ENCODE measurements around the gene CCNB1. TPM values are rescaled to one million over a fixed set of nuclear protein-coding genes. Genes with fewer than 3 reads are reported as not detected.
"Not testable (repeated sequence)": the region's sequence is repeated elsewhere in the genome, so short reads cannot be mapped to it uniquely, and the experiment has no call there.

CCNB1 gene
- polyA plus RNA-seq, 4 donors = 5.1 to 82.4 (median 26.2) TPM

- DNase-seq (no peak), FAIRE-seq (no peak)
- 97 to 98% (median 98%) methylated on average over 5 of the region's 5 CpGs for WGBS, 3 donors
- Histone ChIP-seq H3K36me3 (ENCODE audit: control insufficient read depth in 3 of 3, insufficient read depth in 2 of 3, low read depth in 1 of 3, low read length in 3 of 3) (peaks cover 0 to 3% (median 0%) of the 10 kb centered on the region in 3 donors), H3K4me3 (ENCODE audit: low read depth in 1 of 3, low read length in 3 of 3) (no peak overlapping the region), H3K27ac (ENCODE audit: low read depth in 1 of 3, low read length in 2 of 3) (no peak overlapping the region), H3K27me3 (ENCODE audit: control insufficient read depth in 3 of 3, insufficient read depth in 3 of 3, low read length in 3 of 3) (no peaks in the 10 kb centered on the region), H3K9me3 (ENCODE audit: control insufficient read depth in 2 of 2, insufficient read depth in 1 of 2, low read depth in 1 of 2, low read length in 1 of 2) (peaks cover 0 to 3% of the 10 kb centered on the region in 2 donors), H3K4me1 (ENCODE audit: control insufficient read depth in 3 of 3, insufficient read depth in 2 of 3, low read depth in 1 of 3, low read length in 2 of 3) (no peaks in the 10 kb centered on the region)
Observed at GRCh38 chr5:69137807-69138206, 29.1 kb upstream of the CCNB1 start.

GRCh38 chr5:69138766-69139165 lies 28.2 kb upstream of the CCNB1 start:
- Histone ChIP-seq H3K4me3 (ENCODE audit: low read depth in 1 of 3, low read length in 3 of 3) (no peak overlapping the region), H3K9me3 (ENCODE audit: control insufficient read depth in 2 of 2, insufficient read depth in 1 of 2, low read depth in 1 of 2, low read length in 1 of 2) (peaks cover 0 to 3% of the 10 kb centered on the region in 2 donors), H3K36me3 (ENCODE audit: control insufficient read depth in 3 of 3, insufficient read depth in 2 of 3, low read depth in 1 of 3, low read length in 3 of 3) (peaks cover 0 to 3% (median 0%) of the 10 kb centered on the region in 3 donors), H3K4me1 (ENCODE audit: control insufficient read depth in 3 of 3, insufficient read depth in 2 of 3, low read depth in 1 of 3, low read length in 2 of 3) (no peaks in the 10 kb centered on the region), H3K27ac (ENCODE audit: low read depth in 1 of 3, low read length in 2 of 3) (no peak overlapping the region), H3K27me3 (ENCODE audit: control insufficient read depth in 3 of 3, insufficient read depth in 3 of 3, low read length in 3 of 3) (no peaks in the 10 kb centered on the region)
- DNase-seq (no peak), FAIRE-seq (no peak)
- WGBS, 3 donors = 82 to 91% (median 83%) methylated on average over 1 of the region's 1 CpG

- 92 to 96% (median 95%) methylated on average over 4 of the region's 4 CpGs for WGBS, 3 donors
- H3K36me3 ChIP-seq (ENCODE audit: control insufficient read depth in 3 of 3, insufficient read depth in 2 of 3, low read depth in 1 of 3, low read length in 3 of 3); H3K4me1 ChIP-seq (ENCODE audit: control insufficient read depth in 3 of 3, insufficient read depth in 2 of 3, low read depth in 1 of 3, low read length in 2 of 3); H3K27me3 ChIP-seq (ENCODE audit: control insufficient read depth in 3 of 3, insufficient read depth in 3 of 3, low read length in 3 of 3); H3K4me3 ChIP-seq (ENCODE audit: low read depth in 1 of 3, low read length in 3 of 3); H3K27ac ChIP-seq (ENCODE audit: low read depth in 1 of 3, low read length in 2 of 3); DNase-seq; H3K9me3 ChIP-seq (ENCODE audit: control insufficient read depth in 2 of 2, insufficient read depth in 1 of 2, low read depth in 1 of 2, low read length in 1 of 2); FAIRE-seq: not testable (repeated sequence)
Observed at GRCh38 chr5:69140239-69140638, 26.7 kb upstream of the CCNB1 start.

GRCh38 chr5:69140827-69141226 lies 26.1 kb upstream of the CCNB1 start:
- H3K36me3 ChIP-seq (ENCODE audit: control insufficient read depth in 3 of 3, insufficient read depth in 2 of 3, low read depth in 1 of 3, low read length in 3 of 3) = no peaks in the 10 kb centered on the region
- 79 to 86% (median 85%) methylated on average over 1 of the region's 1 CpG for whole genome bisulfite sequencing, 3 donors
- H3K27ac ChIP-seq (ENCODE audit: low read depth in 1 of 3, low read length in 2 of 3) = no peak overlapping the region
- no peaks in the 10 kb centered on the region for H3K4me1 ChIP-seq (ENCODE audit: control insufficient read depth in 3 of 3, insufficient read depth in 2 of 3, low read depth in 1 of 3, low read length in 2 of 3)
- H3K4me3 ChIP-seq (ENCODE audit: low read depth in 1 of 3, low read length in 3 of 3) = no peak overlapping the region
- no peak for FAIRE-seq
- DNase-seq = no peak
- H3K9me3 ChIP-seq (ENCODE audit: control insufficient read depth in 2 of 2, insufficient read depth in 1 of 2, low read depth in 1 of 2, low read length in 1 of 2) = peaks cover 0 to 3% of the 10 kb centered on the region in 2 donors
- H3K27me3 ChIP-seq (ENCODE audit: control insufficient read depth in 3 of 3, insufficient read depth in 3 of 3, low read length in 3 of 3) = no peaks in the 10 kb centered on the region

- WGBS, 3 donors = 95 to 98% (median 97%) methylated on average over 7 of the region's 7 CpGs
- FAIRE-seq = not testable (repeated sequence)
Observed at GRCh38 chr5:69148576-69148975, 18.4 kb upstream of the CCNB1 start.

GRCh38 chr5:69148981-69149675 lies 17.8 kb upstream of the CCNB1 start:
- Histone ChIP-seq H3K9me3 (ENCODE audit: control insufficient read depth in 2 of 2, insufficient read depth in 1 of 2, low read depth in 1 of 2, low read length in 1 of 2) (no peaks in the 10 kb centered on the region), H3K36me3 (ENCODE audit: control insufficient read depth in 3 of 3, insufficient read depth in 2 of 3, low read depth in 1 of 3, low read length in 3 of 3) (no peaks in the 10 kb centered on the region), H3K4me1 (ENCODE audit: control insufficient read depth in 3 of 3, insufficient read depth in 2 of 3, low read depth in 1 of 3, low read length in 2 of 3) (no peaks in the 10 kb centered on the region), H3K27ac (ENCODE audit: low read depth in 1 of 3, low read length in 2 of 3) (no peak overlapping the region), H3K27me3 (ENCODE audit: control insufficient read depth in 3 of 3, insufficient read depth in 3 of 3, low read length in 3 of 3) (no peaks in the 10 kb centered on the region), H3K4me3 (ENCODE audit: low read depth in 1 of 3, low read length in 3 of 3) (no peak overlapping the region)
- WGBS, 3 donors = 90 to 100% (median 95%) methylated on average over 2 of the region's 2 CpGs
- no peak for FAIRE-seq
- no peak for DNase-seq

More at GRCh38 chr5:69148576-69148975, 18.4 kb upstream of the CCNB1 start:
- not testable (repeated sequence) for DNase-seq; H3K4me3 ChIP-seq (ENCODE audit: low read depth in 1 of 3, low read length in 3 of 3); H3K4me1 ChIP-seq (ENCODE audit: control insufficient read depth in 3 of 3, insufficient read depth in 2 of 3, low read depth in 1 of 3, low read length in 2 of 3); H3K9me3 ChIP-seq (ENCODE audit: control insufficient read depth in 2 of 2, insufficient read depth in 1 of 2, low read depth in 1 of 2, low read length in 1 of 2); H3K27ac ChIP-seq (ENCODE audit: low read depth in 1 of 3, low read length in 2 of 3); H3K27me3 ChIP-seq (ENCODE audit: control insufficient read depth in 3 of 3, insufficient read depth in 3 of 3, low read length in 3 of 3); H3K36me3 ChIP-seq (ENCODE audit: control insufficient read depth in 3 of 3, insufficient read depth in 2 of 3, low read depth in 1 of 3, low read length in 3 of 3)

- Histone ChIP-seq H3K4me1 (ENCODE audit: control insufficient read depth in 3 of 3, insufficient read depth in 2 of 3, low read depth in 1 of 3, low read length in 2 of 3) (no peaks in the 10 kb centered on the region), H3K27ac (ENCODE audit: low read depth in 1 of 3, low read length in 2 of 3) (no peak overlapping the region), H3K9me3 (ENCODE audit: control insufficient read depth in 2 of 2, insufficient read depth in 1 of 2, low read depth in 1 of 2, low read length in 1 of 2) (no peaks in the 10 kb centered on the region), H3K27me3 (ENCODE audit: control insufficient read depth in 3 of 3, insufficient read depth in 3 of 3, low read length in 3 of 3) (no peaks in the 10 kb centered on the region), H3K4me3 (ENCODE audit: low read depth in 1 of 3, low read length in 3 of 3) (no peak overlapping the region), H3K36me3 (ENCODE audit: control insufficient read depth in 3 of 3, insufficient read depth in 2 of 3, low read depth in 1 of 3, low read length in 3 of 3) (no peaks in the 10 kb centered on the region)
- DNase-seq (no peak), FAIRE-seq (no peak)
- 89 to 91% (median 89%) methylated on average over 5 of the region's 5 CpGs for WGBS, 3 donors
Observed at GRCh38 chr5:69149676-69150010, 17.3 kb upstream of the CCNB1 start.

GRCh38 chr5:69152731-69153130 lies 14.2 kb upstream of the CCNB1 start:
- H3K27me3 ChIP-seq (ENCODE audit: control insufficient read depth in 3 of 3, insufficient read depth in 3 of 3, low read length in 3 of 3) = no peaks in the 10 kb centered on the region
- WGBS, 3 donors = 73 to 88% (median 83%) methylated on average over 3 of the region's 3 CpGs
- H3K27ac ChIP-seq (ENCODE audit: low read depth in 1 of 3, low read length in 2 of 3) = no peak overlapping the region
- FAIRE-seq = no peak
- H3K36me3 ChIP-seq (ENCODE audit: control insufficient read depth in 3 of 3, insufficient read depth in 2 of 3, low read depth in 1 of 3, low read length in 3 of 3) = no peaks in the 10 kb centered on the region
- no peak for DNase-seq
- H3K9me3 ChIP-seq (ENCODE audit: control insufficient read depth in 2 of 2, insufficient read depth in 1 of 2, low read depth in 1 of 2, low read length in 1 of 2) = no peaks in the 10 kb centered on the region
- H3K4me3 ChIP-seq (ENCODE audit: low read depth in 1 of 3, low read length in 3 of 3) = no peak overlapping the region
- H3K4me1 ChIP-seq (ENCODE audit: control insufficient read depth in 3 of 3, insufficient read depth in 2 of 3, low read depth in 1 of 3, low read length in 2 of 3) = no peaks in the 10 kb centered on the region

GRCh38 chr5:69156456-69156855 lies 10.5 kb upstream of the CCNB1 start:
- Histone ChIP-seq H3K9me3 (ENCODE audit: control insufficient read depth in 2 of 2, insufficient read depth in 1 of 2, low read depth in 1 of 2, low read length in 1 of 2) (no peaks in the 10 kb centered on the region), H3K4me1 (ENCODE audit: control insufficient read depth in 3 of 3, insufficient read depth in 2 of 3, low read depth in 1 of 3, low read length in 2 of 3) (no peaks in the 10 kb centered on the region), H3K27ac (ENCODE audit: low read depth in 1 of 3, low read length in 2 of 3) (no peak overlapping the region), H3K4me3 (ENCODE audit: low read depth in 1 of 3, low read length in 3 of 3) (no peak overlapping the region), H3K27me3 (ENCODE audit: control insufficient read depth in 3 of 3, insufficient read depth in 3 of 3, low read length in 3 of 3) (no peaks in the 10 kb centered on the region), H3K36me3 (ENCODE audit: control insufficient read depth in 3 of 3, insufficient read depth in 2 of 3, low read depth in 1 of 3, low read length in 3 of 3) (no peaks in the 10 kb centered on the region)
- DNase-seq = no peak
- FAIRE-seq = no peak
- WGBS, 3 donors = 96 to 98% (median 97%) methylated on average over 11 of the region's 11 CpGs

All from small intestine (tissue), 7 donors.